ENCODE data around the gene LAMA4. TPM values are rescaled to one million over a fixed set of nuclear protein-coding genes. Genes with fewer than 3 reads are reported as not detected.
A peak's percentile ranks its signal among the peaks of the same experiment; 100 is the strongest.

LAMA4 gene
- not detected in 2 replicates for total RNA-seq (2014; rRNA removed; shearing (Covaris generic))

- no peak for DNase-seq (ENCODE audit: low spot score)
Measured at GRCh38 chr6:112253841-112254816, at the start of gene LAMA4. TSS of gene LAMA4 (minus strand) at chr6:112254567. CDS start at chr6:112254150, 417 bp downstream.

GRCh38 chr6:112302142-112302705 is 47.9 kb upstream of the LAMA4 start:
- DNase-seq (ENCODE audit: low spot score), result no peak

- DNase-seq (ENCODE audit: low spot score), result no peak
Measured at GRCh38 chr6:112300896-112301295, 46.5 kb upstream of the LAMA4 start.

GRCh38 chr6:112298816-112299281 is 44.5 kb upstream of the LAMA4 start:
- peak; percentile 73 for DNase-seq (ENCODE audit: low spot score)

GRCh38 chr6:112298021-112298745 is 43.8 kb upstream of the LAMA4 start:
- DNase-seq (ENCODE audit: low spot score), result peak; percentile 38

- DNase-seq (ENCODE audit: low spot score), result no peak
Measured at GRCh38 chr6:112296694-112297093, 42.3 kb upstream of the LAMA4 start.

GRCh38 chr6:112296122-112296521 is 41.8 kb upstream of the LAMA4 start:
- DNase-seq (ENCODE audit: low spot score), result peak; percentile 28

GRCh38 chr6:112291161-112291762 is 36.9 kb upstream of the LAMA4 start:
- no peak for DNase-seq (ENCODE audit: low spot score)

- DNase-seq (ENCODE audit: low spot score), result no peak
Measured at GRCh38 chr6:112289038-112289566, 34.7 kb upstream of the LAMA4 start.

GRCh38 chr6:112288475-112288874 is 34.1 kb upstream of the LAMA4 start:
- DNase-seq (ENCODE audit: low spot score), result no peak

GRCh38 chr6:112287577-112288225 is 33.3 kb upstream of the LAMA4 start:
- no peak for DNase-seq (ENCODE audit: low spot score)

- DNase-seq (ENCODE audit: low spot score), result no peak
Measured at GRCh38 chr6:112286500-112287144, 32.3 kb upstream of the LAMA4 start.

- DNase-seq (ENCODE audit: low spot score), result no peak
Measured at GRCh38 chr6:112286010-112286409, 31.6 kb upstream of the LAMA4 start.

GRCh38 chr6:112284603-112285002 is 30.2 kb upstream of the LAMA4 start:
- no peak for DNase-seq (ENCODE audit: low spot score)

- no peak for DNase-seq (ENCODE audit: low spot score)
Measured at GRCh38 chr6:112283621-112284020, 29.3 kb upstream of the LAMA4 start.

- DNase-seq (ENCODE audit: low spot score), result no peak
Measured at GRCh38 chr6:112281821-112282615, 27.7 kb upstream of the LAMA4 start.

- no peak for DNase-seq (ENCODE audit: low spot score)
Measured at GRCh38 chr6:112279031-112279935, 24.9 kb upstream of the LAMA4 start.

- DNase-seq (ENCODE audit: low spot score), result no peak
Measured at GRCh38 chr6:112275365-112275764, 21.0 kb upstream of the LAMA4 start.
